Transverse colon (tissue), 4 donors: Measurements from ENCODE around the gene OR5L2. TPM values are rescaled to one million over a fixed set of nuclear protein-coding genes. Genes with fewer than 3 reads are reported as not detected.

ENCODE experiments used
- DNase-seq: peaks from one replicate; pipeline ENCODE4 v3.0.0-alpha.2; 2019
- H3K27ac ChIP-seq, 4 donors: fragments of 200-600 bp; sonication (generic); 2 replicates each; pipeline ENCODE4 v1.5.1; 2016 to 2018; ENCODE audit warnings: inconsistent platforms in 4 of 4
- H3K27me3 ChIP-seq: fragments of 200-600 bp; sonication (generic); 2 replicates; pipeline ENCODE4 v1.5.1; 2017; ENCODE audit warnings: inconsistent platforms
- H3K36me3 ChIP-seq, 4 donors: fragments of 200-600 bp; sonication (generic); 2 replicates each; pipeline ENCODE4 v1.5.1; 2017 to 2019; ENCODE audit warnings: inconsistent platforms in 4 of 4
- H3K4me1 ChIP-seq, 4 donors: fragments of 200-600 bp; sonication (generic); 2 replicates each; pipeline ENCODE4 v1.5.1; 2017 to 2020; ENCODE audit warnings: inconsistent platforms in 4 of 4
- H3K4me3 ChIP-seq, 4 donors: fragments of 200-600 bp; sonication (generic); 1 replicate in 1 of 4; 2 replicates in 3 of 4; pipeline versions ENCODE4 v1.5.1 to v1.6.1; 2017 to 2019; ENCODE audit warnings: inconsistent platforms in 4 of 4
- H3K9me3 ChIP-seq, 2 donors: fragments of 200-600 bp; sonication (generic); 2 replicates each; pipeline ENCODE4 v1.5.1; 2017 to 2019; ENCODE audit warnings: inconsistent platforms in 2 of 2
- CTCF ChIP-seq, 5 experiments: fragments of 200-600 bp in 3 of 5; fragments of 450-650 bp in 2 of 5; sonication (generic) in 3 of 5; IDR thresholded peaks; 1 replicate in 2 of 5; 2 replicates in 3 of 5; pipeline ENCODE4 v1.5.1; 2016 to 2017; ENCODE audit warnings: antibody characterized with exemption in 5 of 5, inconsistent platforms in 3 of 5, mild to moderate bottlenecking in 2 of 5, moderate library complexity in 1 of 5
- EP300 ChIP-seq: sonication (generic); formaldehyde crosslinking; IDR thresholded peaks from one replicate; pipeline ENCODE4 v1.6.1; 2017; ENCODE audit warnings: antibody characterized with exemption, low read depth
- POLR2A ChIP-seq: fragments of 450-650 bp; IDR thresholded peaks from one replicate; pipeline ENCODE4 v1.6.1; 2016; ENCODE audit warnings: antibody characterized with exemption, mild to moderate bottlenecking, moderate library complexity
- POLR2AphosphoS5 ChIP-seq, 3 donors: sonication (generic); formaldehyde crosslinking; IDR thresholded peaks; one replicate each; pipeline ENCODE4 v1.6.1; 2016; ENCODE audit warnings: antibody characterized with exemption in 3 of 3
- WGBS, 2 donors: methylation state at CpG; one replicate each; pipeline ENCODE4 v1.1.5; 2018; ENCODE audit warnings: low coverage in 1 of 2; 5-methylcytosine and 5-hydroxymethylcytosine counted together
- in situ Hi-C, 4 donors: fragments of 200-750 bp; cut with MboI; loops; one replicate each; pipeline versions ENCODE4 v1.15.0 to v1.15.1; 2017; ENCODE audit warnings: low sequenced_read_pairs in 3 of 4, low pct_ligation_motif_present in 1 of 4, low pct_unique_long_range_greater_than_20kb in 1 of 4
- intact Hi-C: fragments of 100-400 bp; cut with DNase I; formaldehyde crosslinking; loops from one replicate; pipeline ENCODE4 v1.15.1; 2023; ENCODE audit warnings: low total_unique reads
- total RNA-seq, 4 donors: library from RNA; depleted of rRNA; stranded (reverse); fragments of >200 nt; gene quantifications; one replicate each; pipeline ENCODE4 v1.1.0, GENCODE V29; 2016

Gene OR5L2
- total RNA-seq, 4 donors from 2014 or later = not detected

GRCh38 chr11:55806248-55806647 is 20.8 kb upstream of the OR5L2 start:
- intact Hi-C loops (no loop called here), in situ Hi-C loops (no loop called here)
- H3K4me3 ChIP-seq = no peak overlapping the region
- H3K27me3 ChIP-seq = no peaks in the 10 kb centered on the region
- H3K4me1 ChIP-seq = no peaks in the 10 kb centered on the region
- DNase-seq = no peak
- WGBS, 2 donors = 84% methylated on average over 1 of the region's 1 CpG; no CpG with 5 or more reads in 1 of the 2 donors
- no peak overlapping the region for H3K27ac ChIP-seq
- TF ChIP-seq EP300 (no peak), POLR2AphosphoS5 (IDR thresholded peaks at IDR 0.05) (no peak), CTCF (IDR thresholded peaks at IDR 0.05) (no peak), POLR2A (no peak)
- no peaks in the 10 kb centered on the region for H3K9me3 ChIP-seq
- no peaks in the 10 kb centered on the region for H3K36me3 ChIP-seq

GRCh38 chr11:55811067-55811466 is 16.0 kb upstream of the OR5L2 start, which contains the start of gene OR5L1:
TSS of gene OR5L1 (plus strand) at chr11:55811367. CDS start at chr11:55811467, 100 bp downstream.
- Histone ChIP-seq H3K27me3 (no peaks in the 10 kb centered on the region), H3K27ac (no peak within 1 kb of the TSS), H3K9me3 (no peaks in the 10 kb centered on the region), H3K4me1 (no peaks in the 10 kb centered on the region), H3K36me3 (no peaks in the 10 kb centered on the region), H3K4me3 (no peak within 1 kb of the TSS)
- TF ChIP-seq EP300 (no peak), POLR2A (no peak), POLR2AphosphoS5 (IDR thresholded peaks at IDR 0.05) (no peak)
- intact Hi-C loops = no loop called here
- in situ Hi-C loops = no loop called here
- DNase-seq = no peak
- WGBS, 2 donors = 35 to 88% methylated on average over 1 of the region's 1 CpG

- Histone ChIP-seq H3K27ac (no peak within 1 kb of the TSS), H3K4me1 (no peaks in the 10 kb centered on the region), H3K36me3 (no peaks in the 10 kb centered on the region), H3K4me3 (no peak within 1 kb of the TSS), H3K9me3 (peaks cover 0 to 2% of the 10 kb centered on the region in 2 donors), H3K27me3 (no peaks in the 10 kb centered on the region)
- intact Hi-C loops = no loop called here
- DNase-seq = no peak
- in situ Hi-C loops = no loop called here
- WGBS, 2 donors = 82 to 86% methylated on average over 4 to 5 of the region's 5 CpGs
- TF ChIP-seq CTCF (IDR thresholded peaks at IDR 0.05) = no peak
- TF ChIP-seq POLR2A = no peak
- TF ChIP-seq POLR2AphosphoS5 (IDR thresholded peaks at IDR 0.05) = no peak
- TF ChIP-seq EP300 = no peak
These were observed 7.7 kb upstream of the OR5L2 start, which contains the start of gene OR5D18 for GRCh38 chr11:55819330-55819729. TSS of gene OR5D18 (plus strand) at chr11:55819630. CDS start at chr11:55819630, 0 bp downstream.

GRCh38 chr11:55838452-55838851 is 11.4 kb downstream of the OR5L2 start, which contains the start of gene OR5D16:
TSS of gene OR5D16 (plus strand) at chr11:55838752. CDS start at chr11:55838752, 0 bp downstream.
- Histone ChIP-seq H3K27me3 (no peaks in the 10 kb centered on the region), H3K36me3 (no peaks in the 10 kb centered on the region), H3K27ac (no peak within 1 kb of the TSS), H3K9me3 (no peaks in the 10 kb centered on the region), H3K4me3 (no peak within 1 kb of the TSS), H3K4me1 (no peaks in the 10 kb centered on the region)
- WGBS, 2 donors = 36 to 52% methylated on average over 3 of the region's 3 CpGs
- intact Hi-C loops = no loop called here
- TF ChIP-seq POLR2AphosphoS5 (IDR thresholded peaks at IDR 0.05) = no peak
- TF ChIP-seq POLR2A = no peak
- no peak for TF ChIP-seq EP300
- no peak for TF ChIP-seq CTCF (IDR thresholded peaks at IDR 0.05)
- no peak for DNase-seq
- in situ Hi-C loops = no loop called here

GRCh38 chr11:55847453-55847852 is 20.4 kb downstream of the OR5L2 start:
- Histone ChIP-seq H3K27ac (no peak overlapping the region), H3K9me3 (peaks cover 0 to 3% of the 10 kb centered on the region in 2 donors), H3K36me3 (no peaks in the 10 kb centered on the region), H3K4me3 (no peak overlapping the region), H3K4me1 (no peaks in the 10 kb centered on the region), H3K27me3 (no peaks in the 10 kb centered on the region)
- TF ChIP-seq POLR2A (no peak), POLR2AphosphoS5 (IDR thresholded peaks at IDR 0.05) (no peak), EP300 (no peak), CTCF (IDR thresholded peaks at IDR 0.05) (no peak)
- no peak for DNase-seq
- in situ Hi-C loops (no loop called here), intact Hi-C loops (no loop called here)
- WGBS, 2 donors = 37 to 47% methylated on average over 1 to 2 of the region's 2 CpGs
